IPS-15b (cell line): ENCODE data around the gene IRS2.
"Not testable (repeated sequence)": the region's sequence is repeated elsewhere in the genome, so short reads cannot be mapped to it uniquely, and the experiment has no call there.

Experiments used
- H3K27me3 ChIP-seq: one replicate; pipeline ENCODE4 v1.6.1; 2013; ENCODE audit warnings: low read length; ENCODE audit not compliant: control insufficient read depth, insufficient read depth
- H3K36me3 ChIP-seq: one replicate; pipeline ENCODE4 v1.6.1; 2013; ENCODE audit warnings: low read length; ENCODE audit not compliant: control insufficient read depth, insufficient read depth
- H3K4me1 ChIP-seq: one replicate; pipeline ENCODE4 v1.6.1; 2013; ENCODE audit warnings: mild to moderate bottlenecking, low read length; ENCODE audit not compliant: control insufficient read depth, insufficient read depth
- H3K4me3 ChIP-seq: one replicate; pipeline ENCODE4 v1.5.1; 2013; ENCODE audit warnings: low read depth, low read length
- H3K9ac ChIP-seq: one replicate; pipeline ENCODE4 v1.6.1; 2013; ENCODE audit warnings: low read depth, mild to moderate bottlenecking, low read length
- H3K9me3 ChIP-seq: one replicate; pipeline ENCODE4 v1.6.1; 2013; ENCODE audit warnings: mild to moderate bottlenecking, low read length; ENCODE audit not compliant: control insufficient read depth, insufficient read depth

The IRS2 gene, protein sequence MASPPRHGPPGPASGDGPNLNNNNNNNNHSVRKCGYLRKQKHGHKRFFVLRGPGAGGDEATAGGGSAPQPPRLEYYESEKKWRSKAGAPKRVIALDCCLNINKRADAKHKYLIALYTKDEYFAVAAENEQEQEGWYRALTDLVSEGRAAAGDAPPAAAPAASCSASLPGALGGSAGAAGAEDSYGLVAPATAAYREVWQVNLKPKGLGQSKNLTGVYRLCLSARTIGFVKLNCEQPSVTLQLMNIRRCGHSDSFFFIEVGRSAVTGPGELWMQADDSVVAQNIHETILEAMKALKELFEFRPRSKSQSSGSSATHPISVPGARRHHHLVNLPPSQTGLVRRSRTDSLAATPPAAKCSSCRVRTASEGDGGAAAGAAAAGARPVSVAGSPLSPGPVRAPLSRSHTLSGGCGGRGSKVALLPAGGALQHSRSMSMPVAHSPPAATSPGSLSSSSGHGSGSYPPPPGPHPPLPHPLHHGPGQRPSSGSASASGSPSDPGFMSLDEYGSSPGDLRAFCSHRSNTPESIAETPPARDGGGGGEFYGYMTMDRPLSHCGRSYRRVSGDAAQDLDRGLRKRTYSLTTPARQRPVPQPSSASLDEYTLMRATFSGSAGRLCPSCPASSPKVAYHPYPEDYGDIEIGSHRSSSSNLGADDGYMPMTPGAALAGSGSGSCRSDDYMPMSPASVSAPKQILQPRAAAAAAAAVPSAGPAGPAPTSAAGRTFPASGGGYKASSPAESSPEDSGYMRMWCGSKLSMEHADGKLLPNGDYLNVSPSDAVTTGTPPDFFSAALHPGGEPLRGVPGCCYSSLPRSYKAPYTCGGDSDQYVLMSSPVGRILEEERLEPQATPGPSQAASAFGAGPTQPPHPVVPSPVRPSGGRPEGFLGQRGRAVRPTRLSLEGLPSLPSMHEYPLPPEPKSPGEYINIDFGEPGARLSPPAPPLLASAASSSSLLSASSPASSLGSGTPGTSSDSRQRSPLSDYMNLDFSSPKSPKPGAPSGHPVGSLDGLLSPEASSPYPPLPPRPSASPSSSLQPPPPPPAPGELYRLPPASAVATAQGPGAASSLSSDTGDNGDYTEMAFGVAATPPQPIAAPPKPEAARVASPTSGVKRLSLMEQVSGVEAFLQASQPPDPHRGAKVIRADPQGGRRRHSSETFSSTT (N-terminal part only)

DNA sequence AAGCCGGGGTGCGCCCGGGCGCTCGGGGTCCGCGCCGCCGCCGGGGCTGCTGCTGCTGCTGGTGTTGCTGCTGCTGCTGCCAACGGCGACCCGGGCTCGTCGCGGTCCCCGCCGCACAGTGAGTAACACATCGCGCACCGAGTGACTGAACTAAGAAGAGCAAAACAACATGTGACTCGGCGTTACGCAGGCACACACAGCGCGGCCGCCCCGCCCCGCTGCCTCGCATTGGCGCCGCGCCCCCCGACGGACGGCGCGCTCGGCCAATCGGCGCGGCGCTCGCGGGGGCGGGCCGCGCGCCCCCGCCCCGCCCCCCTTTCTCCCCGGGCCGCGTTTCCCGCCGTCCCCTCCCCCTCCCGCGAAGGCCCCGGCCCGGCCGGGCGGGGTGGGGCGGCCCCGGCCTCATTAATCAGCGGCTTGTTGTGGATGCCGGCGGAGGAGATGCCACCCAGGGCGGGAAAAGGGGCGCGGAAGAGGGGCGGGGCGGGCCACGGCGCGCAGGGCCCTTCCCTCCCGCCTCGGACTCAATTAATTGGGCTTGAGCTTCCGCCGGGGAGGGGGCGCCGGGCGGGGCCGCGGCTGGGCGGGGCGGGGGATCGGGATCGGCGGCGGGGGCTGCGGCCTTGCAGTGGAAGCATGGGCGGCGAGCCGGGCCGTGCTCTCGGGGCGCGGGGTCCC is at the start of gene IRS2:
Gene IRS2 (minus strand): TSS at position 127 of the 678 bp plus-strand sequence. CDS start 530 bp downstream, outside the sequence.
- no peaks in the 10 kb centered on the region for H3K4me1 ChIP-seq

DNA sequence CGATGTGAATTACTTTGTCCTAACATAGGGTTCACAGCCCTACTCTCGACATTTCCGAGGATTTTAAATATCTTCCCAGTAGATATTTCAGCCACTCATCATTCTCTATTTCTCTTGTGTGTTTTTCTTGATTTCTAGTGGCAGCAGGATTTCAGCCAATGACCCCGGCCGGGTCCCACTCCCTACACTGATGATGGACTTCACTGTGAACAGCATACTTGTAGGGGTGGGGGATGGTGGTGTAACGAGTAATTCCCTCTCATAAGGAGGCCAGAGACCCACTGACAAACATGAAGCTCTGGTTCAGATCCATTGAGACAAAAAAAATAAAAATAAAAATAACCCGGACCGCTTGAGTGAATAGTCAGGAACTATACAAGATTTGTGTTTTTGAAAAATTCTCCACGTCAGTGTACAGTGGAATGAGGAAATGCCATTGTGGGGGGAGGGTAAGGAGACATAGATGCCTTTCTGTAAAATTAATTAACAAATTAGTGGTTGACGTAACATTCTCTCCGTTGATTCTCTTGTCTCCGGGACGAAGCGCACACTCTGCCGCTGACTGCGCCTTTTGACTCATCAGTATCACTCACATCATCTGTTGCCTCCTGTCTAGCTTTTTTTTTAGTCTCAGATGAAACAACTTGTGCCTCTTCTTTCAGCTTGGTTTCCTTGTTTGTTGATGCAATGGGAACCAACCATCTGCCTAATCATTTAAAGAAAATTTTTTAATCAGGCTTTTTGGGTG is 48.8 kb upstream of the IRS2 start:
- H3K9ac ChIP-seq, result no peak overlapping the region
- H3K27me3 ChIP-seq, result no peaks in the 10 kb centered on the region
- no peaks in the 10 kb centered on the region for H3K4me1 ChIP-seq
- H3K4me3 ChIP-seq, result no peak overlapping the region
- H3K9me3 ChIP-seq, result no peaks in the 10 kb centered on the region
- H3K36me3 ChIP-seq, result no peaks in the 10 kb centered on the region

More for the DNA sequence above, at the start of gene IRS2:
- Histone ChIP-seq H3K36me3 (no peaks in the 10 kb centered on the region), H3K9ac (peak within 1 kb of the TSS; percentile 60), H3K9me3 (no peaks in the 10 kb centered on the region), H3K27me3 (peaks cover 6% of the 10 kb centered on the region), H3K4me3 (peak within 1 kb of the TSS; percentile 67)

DNA sequence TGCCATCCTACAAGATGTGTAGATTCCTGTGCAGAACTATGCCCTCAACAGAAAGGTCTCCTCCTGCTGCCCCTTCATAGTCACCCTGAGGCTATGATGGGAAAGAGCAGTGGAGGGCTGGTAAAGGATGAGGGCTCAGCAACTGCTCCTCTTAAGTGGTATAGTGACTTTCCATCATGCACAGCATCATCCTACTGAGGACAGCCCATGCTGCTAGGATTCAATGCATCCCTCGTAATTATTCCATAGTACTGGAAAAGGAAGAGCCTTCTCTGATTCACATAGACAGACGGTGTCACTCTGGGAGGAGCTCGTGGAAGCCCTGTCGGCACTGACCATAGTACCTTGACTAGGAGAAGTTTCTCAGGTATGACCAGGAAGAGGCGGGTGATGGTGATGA is 47.6 kb upstream of the IRS2 start:
- H3K9me3 ChIP-seq, result no peaks in the 10 kb centered on the region
- H3K27me3 ChIP-seq, result no peaks in the 10 kb centered on the region
- H3K9ac ChIP-seq, result no peak overlapping the region
- no peaks in the 10 kb centered on the region for H3K4me1 ChIP-seq
- H3K4me3 ChIP-seq, result no peak overlapping the region
- H3K36me3 ChIP-seq, result no peaks in the 10 kb centered on the region

DNA sequence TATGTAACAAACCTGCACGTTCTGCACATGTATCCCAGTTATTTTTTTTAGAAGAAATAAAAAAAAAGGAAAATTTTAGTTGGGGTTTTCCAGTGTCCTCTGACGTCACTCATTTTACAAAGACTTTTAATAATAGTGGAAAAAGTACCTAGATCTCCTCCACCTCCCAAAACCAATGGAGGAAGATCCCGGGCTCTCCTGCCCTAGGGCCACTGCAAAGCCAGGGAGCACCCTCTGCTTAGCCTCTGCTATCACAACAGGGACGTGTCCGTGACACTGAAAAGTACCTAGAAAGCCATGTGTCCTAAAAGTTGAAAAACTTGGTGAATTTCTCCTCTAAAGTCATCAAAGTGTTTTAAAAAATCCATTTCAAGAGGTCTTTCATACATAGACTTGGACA is 46.7 kb upstream of the IRS2 start:
- Histone ChIP-seq H3K4me3 (no peak overlapping the region), H3K36me3 (no peaks in the 10 kb centered on the region), H3K27me3 (no peaks in the 10 kb centered on the region)

DNA sequence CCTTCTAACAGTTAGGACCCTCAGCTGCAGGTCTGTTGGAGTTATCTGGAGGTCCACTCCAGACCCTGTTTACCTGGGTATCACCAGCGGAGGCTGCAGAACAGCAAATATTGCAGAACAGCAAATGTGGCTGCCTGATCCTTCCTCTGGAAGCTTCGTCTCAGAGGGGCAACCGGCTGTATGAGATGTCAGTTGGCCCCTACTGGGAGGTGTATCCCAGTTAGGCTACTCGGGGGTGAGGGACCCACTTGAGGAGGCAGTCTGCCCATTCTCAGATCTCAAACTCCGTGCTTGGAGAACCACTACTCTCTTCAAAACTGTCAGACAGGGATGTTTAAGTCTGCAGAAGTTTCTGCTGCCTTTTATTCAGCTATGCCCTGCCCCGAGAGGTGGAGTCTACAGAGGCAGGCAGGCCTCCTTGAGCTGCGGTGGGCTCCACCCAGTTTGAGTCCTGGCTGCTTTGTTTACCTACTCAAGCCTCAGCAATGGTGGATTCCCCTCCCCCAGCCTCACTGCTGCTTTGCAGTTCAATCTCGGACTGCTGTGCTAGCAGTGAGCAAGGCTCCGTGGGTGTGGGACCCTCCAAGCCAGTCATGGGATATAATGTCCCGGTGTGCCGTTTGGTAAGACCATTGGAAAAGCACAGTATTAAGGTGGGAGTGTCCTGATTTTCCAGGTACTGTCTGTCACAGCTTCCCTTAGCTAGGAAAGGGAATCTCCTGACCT is 42.4 kb upstream of the IRS2 start:
- H3K9ac ChIP-seq, H3K36me3 ChIP-seq, H3K4me1 ChIP-seq, H3K9me3 ChIP-seq, H3K27me3 ChIP-seq, H3K4me3 ChIP-seq: not testable (repeated sequence)

More for the DNA sequence above, 46.7 kb upstream of the IRS2 start:
- H3K4me1 ChIP-seq, result no peaks in the 10 kb centered on the region
- no peaks in the 10 kb centered on the region for H3K9me3 ChIP-seq
- no peak overlapping the region for H3K9ac ChIP-seq

DNA sequence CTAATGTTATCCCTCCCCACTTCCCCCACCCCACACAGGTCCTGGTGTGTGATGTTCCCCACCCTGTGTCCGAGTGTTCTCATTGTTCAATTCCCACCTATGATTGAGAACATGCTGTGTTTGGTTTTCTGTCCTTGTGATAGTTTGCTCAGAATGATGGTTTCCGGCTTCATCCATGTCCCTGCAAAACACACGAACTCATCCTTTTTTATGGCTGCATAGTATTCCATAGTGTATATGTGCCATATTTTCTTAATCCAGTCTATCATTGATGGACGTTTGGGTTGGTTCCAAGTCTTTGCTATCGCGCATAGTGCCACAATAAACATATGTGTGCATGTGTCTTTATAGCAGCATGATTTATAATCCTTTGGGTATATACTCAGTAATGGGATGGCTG is 36.8 kb upstream of the IRS2 start:
- H3K27me3 ChIP-seq, H3K36me3 ChIP-seq, H3K9me3 ChIP-seq, H3K9ac ChIP-seq, H3K4me1 ChIP-seq, H3K4me3 ChIP-seq: not testable (repeated sequence)

DNA sequence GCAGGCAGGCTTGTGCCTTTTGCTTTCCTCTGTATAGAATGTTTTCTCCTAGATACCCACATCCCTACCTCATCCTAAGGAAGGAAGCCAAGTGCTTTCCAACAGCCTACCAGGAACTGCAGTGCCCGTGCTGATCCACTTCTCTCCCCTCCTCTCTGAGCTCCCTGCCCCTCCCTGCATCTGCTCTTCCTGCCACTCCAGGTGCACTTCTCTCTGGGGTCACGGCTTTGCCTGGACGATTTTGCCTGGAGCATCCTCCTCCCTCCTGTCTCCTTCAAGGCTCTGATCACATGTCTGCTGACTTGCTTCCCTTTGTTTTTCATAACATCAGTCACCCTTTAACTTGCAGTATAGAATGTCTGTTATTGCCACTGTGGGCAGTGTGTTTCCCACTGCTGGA is 34.7 kb upstream of the IRS2 start:
- H3K27me3 ChIP-seq, result no peaks in the 10 kb centered on the region
- H3K4me3 ChIP-seq, result no peak overlapping the region
- no peaks in the 10 kb centered on the region for H3K36me3 ChIP-seq
- no peak overlapping the region for H3K9ac ChIP-seq
- no peaks in the 10 kb centered on the region for H3K9me3 ChIP-seq
- H3K4me1 ChIP-seq, result peaks cover 7% of the 10 kb centered on the region

DNA sequence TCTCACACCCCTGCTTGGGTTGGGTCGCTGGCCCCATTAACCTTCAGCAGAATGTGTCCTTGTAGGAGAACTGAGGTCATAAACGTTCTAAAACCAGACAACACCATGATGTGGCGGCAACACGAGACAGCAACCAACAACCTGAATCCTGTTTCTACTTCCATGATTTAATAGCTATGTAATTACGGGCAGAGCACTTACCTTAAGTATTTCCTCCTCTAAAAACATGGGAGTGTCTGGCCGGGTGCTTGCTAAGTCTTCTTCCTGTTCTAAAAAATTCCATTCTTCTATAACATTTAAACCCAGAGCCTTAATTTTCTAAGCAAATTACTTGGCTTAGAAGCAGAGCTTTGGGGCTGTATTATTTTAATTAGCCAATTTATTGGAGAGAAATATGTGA is 33.5 kb upstream of the IRS2 start:
- H3K4me3 ChIP-seq, result no peak overlapping the region
- no peaks in the 10 kb centered on the region for H3K36me3 ChIP-seq
- no peak overlapping the region for H3K9ac ChIP-seq
- no peaks in the 10 kb centered on the region for H3K9me3 ChIP-seq
- H3K4me1 ChIP-seq, result peaks cover 7% of the 10 kb centered on the region
- no peaks in the 10 kb centered on the region for H3K27me3 ChIP-seq

DNA sequence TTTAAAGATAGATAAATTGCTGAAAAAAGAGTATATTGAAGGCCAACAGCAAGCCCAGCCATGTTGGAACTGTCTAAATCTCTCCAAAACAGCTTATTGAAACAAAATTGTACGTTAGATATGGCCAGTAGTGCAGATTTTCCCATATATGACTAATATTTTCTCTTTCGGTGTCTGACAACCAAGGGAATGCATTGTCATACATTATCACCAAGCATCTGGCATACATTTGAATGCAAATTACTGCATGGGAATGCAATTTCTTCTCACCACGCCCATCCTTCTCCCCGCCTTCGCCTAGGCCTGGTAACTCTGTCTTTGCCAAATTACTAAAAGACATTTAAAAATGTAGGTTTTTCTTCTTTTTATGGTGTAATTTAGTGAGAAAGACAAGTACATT is 32.5 kb upstream of the IRS2 start:
- H3K27me3 ChIP-seq, result no peaks in the 10 kb centered on the region
- no peak overlapping the region for H3K9ac ChIP-seq
- no peak overlapping the region for H3K4me3 ChIP-seq
- no peaks in the 10 kb centered on the region for H3K36me3 ChIP-seq
- peaks cover 7% of the 10 kb centered on the region for H3K4me1 ChIP-seq
- H3K9me3 ChIP-seq, result no peaks in the 10 kb centered on the region

DNA sequence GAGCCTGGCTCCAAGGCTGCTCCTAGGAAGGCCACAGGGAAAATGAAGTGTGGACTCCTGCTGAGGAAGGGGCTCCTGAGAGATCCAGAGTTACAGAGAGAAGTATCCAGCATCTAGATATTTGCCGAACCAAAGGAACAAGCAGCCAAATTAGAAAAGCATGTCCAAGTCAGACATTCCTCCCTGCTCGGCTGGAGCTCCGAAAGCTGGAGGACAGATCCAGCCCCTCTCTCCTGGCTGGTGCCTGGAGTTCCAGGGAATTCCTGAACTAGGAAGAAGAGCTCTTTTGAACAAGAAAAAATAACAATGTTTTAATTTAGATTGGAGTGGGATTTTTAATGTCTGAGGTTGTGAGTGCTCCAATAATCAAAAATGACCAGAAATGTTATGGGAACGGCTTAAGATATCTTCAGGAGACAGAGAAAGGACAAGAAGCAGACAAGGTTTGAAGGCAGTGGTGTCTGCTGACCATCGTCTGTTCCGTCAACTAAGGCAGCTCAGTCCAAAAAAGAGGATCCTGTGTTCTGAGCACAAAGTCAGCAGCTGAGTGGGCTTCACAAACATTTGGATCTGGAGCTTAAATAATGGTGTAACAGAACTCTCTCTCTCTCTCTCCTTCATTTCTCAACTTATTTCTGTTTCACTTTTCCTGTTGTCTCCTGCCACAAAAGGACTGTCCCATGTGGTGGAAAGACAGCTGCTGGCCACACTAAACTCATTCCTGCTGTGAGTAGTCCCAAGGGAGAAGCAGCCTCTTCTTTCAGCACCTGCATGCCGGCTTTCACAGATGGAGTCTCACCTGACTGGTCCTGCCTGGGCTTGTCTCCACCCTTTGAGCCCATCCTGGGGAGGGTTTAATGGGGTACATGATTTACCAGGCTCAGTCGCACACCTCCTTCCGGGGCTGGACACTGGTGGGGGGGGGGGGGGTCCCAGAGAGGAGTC is 31.5 kb upstream of the IRS2 start:
- H3K4me1 ChIP-seq, result peaks cover 7% of the 10 kb centered on the region
- no peaks in the 10 kb centered on the region for H3K9me3 ChIP-seq
- no peak overlapping the region for H3K9ac ChIP-seq
- H3K36me3 ChIP-seq, result no peaks in the 10 kb centered on the region
- no peaks in the 10 kb centered on the region for H3K27me3 ChIP-seq
- no peak overlapping the region for H3K4me3 ChIP-seq
